IMR-90 (cell line): ENCODE results near the gene PPIL6. TPM values are rescaled to one million over a fixed set of nuclear protein-coding genes. Genes with fewer than 3 reads are reported as not detected.

Experiments used
- ATAC-seq: fragments of 200-7000 bp; cut with Tn5 transposase; 2 replicates; pipeline ENCODE4 v1.9.1; 2020; ENCODE audit warnings: low read depth, mild to moderate bottlenecking, moderate library complexity
- BruUV-seq: library from RNA; stranded (reverse); fragments of 400-500 nt; replicated peaks from 2 replicates; lab custom pipeline; 2021; lab: Mats Ljungman, UMichigan
- CTCF ChIA-PET: fragments of 300-600 bp; formaldehyde crosslinking; extraction: SDS; loops from one replicate; lab custom pipeline; 2021; ENCODE audit warnings: antibody characterized with exemption; lab: Yijun Ruan, JAX
- POLR2A ChIA-PET: fragments of 300-600 bp; sonication (Branson Sonifier 250); formaldehyde crosslinking; loops from one replicate; lab custom pipeline; 2022; ENCODE audit warnings: antibody characterized with exemption; ENCODE audit not compliant: unreplicated experiment; lab: Charles Lee
- DNase-seq: peaks from one replicate; pipeline ENCODE4 v3.0.0; 2013
- H2AFZ ChIP-seq: replicated peaks from 2 replicates; pipeline ENCODE3; 2013; ENCODE audit warnings: low read length, mild to moderate bottlenecking; ENCODE audit not compliant: poor library complexity
- H2AK5ac ChIP-seq: 2 replicates; pipeline ENCODE4 v1.6.1; 2013; ENCODE audit warnings: low read depth, low read length, inconsistent platforms
- H2AK9ac ChIP-seq: replicated peaks from 2 replicates; pipeline ENCODE3; 2013; ENCODE audit warnings: mild to moderate bottlenecking, low read depth, low read length, moderate library complexity; ENCODE audit not compliant: poor library complexity
- H2BK120ac ChIP-seq: 2 replicates; pipeline ENCODE4 v1.6.1; 2013; ENCODE audit warnings: low read depth, low read length, inconsistent platforms
- H2BK15ac ChIP-seq: 3 replicates; pipeline ENCODE4 v1.6.1; 2013; ENCODE audit warnings: low read depth, low read length, inconsistent platforms
- H2BK20ac ChIP-seq: 2 replicates; pipeline ENCODE4 v1.6.1; 2013; ENCODE audit warnings: low read depth, mild to moderate bottlenecking, inconsistent platforms, low read length, moderate library complexity
- H2BK5ac ChIP-seq: 2 replicates; pipeline ENCODE4 v1.6.1; 2013; ENCODE audit warnings: mild to moderate bottlenecking, low read depth, low read length, inconsistent platforms; ENCODE audit not compliant: poor library complexity, severe bottlenecking
- H3K14ac ChIP-seq: replicated peaks from 2 replicates; pipeline ENCODE4 v1.6.1; 2013; ENCODE audit warnings: low read depth, low read length, inconsistent platforms
- H3K18ac ChIP-seq: 2 replicates; pipeline ENCODE4 v1.6.1; 2013; ENCODE audit warnings: low read depth, low read length, control low read depth
- H3K23ac ChIP-seq: 2 replicates; pipeline ENCODE4 v1.6.1; 2013; ENCODE audit warnings: low read depth, low read length, inconsistent platforms
- H3K27ac ChIP-seq: 2 replicates; pipeline ENCODE4 v1.5.1; 2013; ENCODE audit warnings: mild to moderate bottlenecking, control low read depth, low read length; ENCODE audit not compliant: insufficient read depth
- H3K27me3 ChIP-seq: 2 replicates; pipeline ENCODE4 v1.6.1; 2013; ENCODE audit warnings: low read length; ENCODE audit not compliant: control insufficient read depth, insufficient read depth
- H3K36me3 ChIP-seq: 2 replicates; pipeline ENCODE4 v1.6.1; 2013; ENCODE audit warnings: low read length, mixed read lengths; ENCODE audit not compliant: control insufficient read depth, insufficient read depth
- H3K4ac ChIP-seq: 2 replicates; pipeline ENCODE4 v1.6.1; 2013; ENCODE audit warnings: low read depth, low read length, inconsistent platforms
- H3K4me1 ChIP-seq: 2 replicates; pipeline ENCODE4 v1.6.1; 2013; ENCODE audit warnings: low read length, mixed read lengths; ENCODE audit not compliant: control insufficient read depth, insufficient read depth
- H3K4me2 ChIP-seq: 2 replicates; pipeline ENCODE4 v1.6.1; 2013; ENCODE audit warnings: low read depth, mild to moderate bottlenecking, control low read depth, low read length, moderate library complexity
- H3K4me3 ChIP-seq: 2 replicates; pipeline ENCODE4 v1.5.1; 2013; ENCODE audit warnings: low read depth, mild to moderate bottlenecking, control low read depth, low read length, moderate library complexity; ENCODE audit not compliant: insufficient read depth
- H3K56ac ChIP-seq: 2 replicates; pipeline ENCODE4 v1.6.1; 2013; ENCODE audit warnings: low read length, inconsistent platforms; ENCODE audit not compliant: insufficient read depth; ENCODE audit errors: extremely low read depth
- H3K79me1 ChIP-seq, 2 experiments: 2 replicates each; pipeline ENCODE4 v1.6.1; 2013; ENCODE audit warnings: low read length in 2 of 2, inconsistent platforms in 1 of 2, low read depth in 1 of 2
- H3K9ac ChIP-seq: 2 replicates; pipeline ENCODE4 v1.6.1; 2013; ENCODE audit warnings: low read depth, low read length, control low read depth
- H3K9me1 ChIP-seq: 2 replicates; pipeline ENCODE4 v1.6.1; 2013; ENCODE audit warnings: low read length, inconsistent platforms; ENCODE audit not compliant: insufficient read depth
- H3K9me3 ChIP-seq: 2 replicates; pipeline ENCODE4 v1.6.1; 2013; ENCODE audit warnings: low read length; ENCODE audit not compliant: control insufficient read depth, insufficient read depth
- H4K20me1 ChIP-seq: 2 replicates; pipeline ENCODE4 v1.6.1; 2013; ENCODE audit warnings: low read length, inconsistent platforms; ENCODE audit not compliant: insufficient read depth
- H4K5ac ChIP-seq: 2 replicates; pipeline ENCODE4 v1.6.1; 2013; ENCODE audit warnings: mild to moderate bottlenecking, low read depth, low read length, control low read depth
- H4K8ac ChIP-seq, 2 experiments: 2 replicates each; pipeline ENCODE4 v1.6.1; 2013; ENCODE audit warnings: low read depth in 2 of 2, low read length in 2 of 2, control low read depth in 1 of 2, inconsistent platforms in 1 of 2
- H4K91ac ChIP-seq: 2 replicates; pipeline ENCODE4 v1.6.1; 2013; ENCODE audit warnings: low read depth, low read length, inconsistent platforms; ENCODE audit not compliant: insufficient read depth
- MAFK ChIP-seq: IDR thresholded peaks from 2 replicates; pipeline ENCODE4 v1.6.1; 2012; ENCODE audit warnings: low read depth, low read length, improper control_type of control experiment
- RFX5 ChIP-seq: IDR thresholded peaks from 2 replicates; pipeline ENCODE4 v1.8.0; 2012; ENCODE audit warnings: low read depth, mild to moderate bottlenecking, low read length, moderate library complexity
- WGBS, 2 experiments: methylation state at CpG; one replicate each; pipeline versions ENCODE4 v1.1.5 to v1.1.7; 2013; ENCODE audit warnings: missing lambda C conversion rate in 2 of 2; ENCODE audit not compliant: insufficient read length in 1 of 2; ENCODE audit errors: extremely low coverage in 2 of 2; 5-methylcytosine and 5-hydroxymethylcytosine counted together
- dilution Hi-C: fragments of 300-500 bp; cut with HindIII; formaldehyde crosslinking; loops from one replicate; pipeline ENCODE4 v1.14.3; 2018; ENCODE audit warnings: low sequenced_read_pairs; ENCODE audit not compliant: unreplicated experiment
- in situ Hi-C: fragments of 300-500 bp; cut with MboI; formaldehyde crosslinking; loops from 3 replicates; pipeline ENCODE4 v1.14.3; 2019; ENCODE audit warnings: low sequenced_read_pairs, inconsistent platforms, mixed read lengths
- intact Hi-C: fragments of 100-400 bp; cut with micrococcal nuclease; formaldehyde crosslinking; loops from 2 replicates; pipeline ENCODE4 v1.10.0; 2022
- polyA plus RNA-seq, 3 experiments: library from polyadenylated mRNA; depleted of rRNA; stranded (reverse); fragments of >200 nt; gene quantifications; 2 replicates each; pipeline ENCODE4 v1.2.3, GENCODE V29; 2012; ENCODE audit warnings: low replicate concordance in 1 of 3
- total RNA-seq: library from RNA; depleted of rRNA; stranded (reverse); fragments of >200 nt; gene quantifications from 2 replicates; pipeline ENCODE4 v1.2.3, GENCODE V29; 2012

The PPIL6 gene
- total and polyA plus RNA-seq, 2 of the 4 experiments (the other 2 are of a cell fraction), result 0.15 to 0.18 TPM

- Histone ChIP-seq H3K36me3 (peaks cover 12% of the 10 kb centered on the region; the same call in 1 of the 2 replicates), H2BK5ac (no peak overlapping the region), H3K23ac (peak overlapping the region; percentile 31), H4K20me1 (no peaks in the 10 kb centered on the region), H3K4ac (no peak overlapping the region; the same call in 1 of the 2 replicates), H4K91ac (no peak overlapping the region), H3K56ac (no peak overlapping the region), H2AK9ac (no peak overlapping the region), H3K4me3 (no peak overlapping the region), H2BK120ac (no peak overlapping the region), H3K14ac (no peak overlapping the region), H3K27me3 (no peaks in the 10 kb centered on the region), H2BK20ac (no peak overlapping the region), H3K4me1 (peaks cover 11% of the 10 kb centered on the region), H3K9ac (no peak overlapping the region), H3K27ac (no peak overlapping the region), H2AK5ac (no peak overlapping the region), H3K9me3 (no peaks in the 10 kb centered on the region), H4K5ac (no peak overlapping the region), H3K4me2 (no peak overlapping the region), H2BK15ac (no peak overlapping the region), H4K8ac (no peak overlapping the region), H3K9me1 (peaks cover 8% of the 10 kb centered on the region; the same call in 1 of the 2 replicates), H3K79me1 (peaks cover 25 to 54% of the 10 kb centered on the region in 2 experiments), H3K18ac (no peak overlapping the region), H2AFZ (no peak overlapping the region)
- DNase-seq (no peak), ATAC-seq (no peak)
- dilution Hi-C loops (no loop called here), intact Hi-C loops (no loop called here), in situ Hi-C loops (no loop called here)
- ChIA-PET POLR2A (interaction anchor here (0.5 kb wide), 1 partner anchor 440 kb away, joined by 3 read pairs; no protein-coding TSS in a partner anchor), CTCF (no interaction called here)
- TF ChIP-seq RFX5, result no peak
- peak; percentile 69 for TF ChIP-seq MAFK
- WGBS, 2 experiments, result no CpG with 5 or more reads among the region's 6 CpGs
- BruUV-seq, result no TSS peak
Measured at GRCh38 chr6:109457562-109457996, 17.2 kb upstream of the PPIL6 start.
